ENCODE results near the gene MAPK7.

MAPK7 gene

DNA sequence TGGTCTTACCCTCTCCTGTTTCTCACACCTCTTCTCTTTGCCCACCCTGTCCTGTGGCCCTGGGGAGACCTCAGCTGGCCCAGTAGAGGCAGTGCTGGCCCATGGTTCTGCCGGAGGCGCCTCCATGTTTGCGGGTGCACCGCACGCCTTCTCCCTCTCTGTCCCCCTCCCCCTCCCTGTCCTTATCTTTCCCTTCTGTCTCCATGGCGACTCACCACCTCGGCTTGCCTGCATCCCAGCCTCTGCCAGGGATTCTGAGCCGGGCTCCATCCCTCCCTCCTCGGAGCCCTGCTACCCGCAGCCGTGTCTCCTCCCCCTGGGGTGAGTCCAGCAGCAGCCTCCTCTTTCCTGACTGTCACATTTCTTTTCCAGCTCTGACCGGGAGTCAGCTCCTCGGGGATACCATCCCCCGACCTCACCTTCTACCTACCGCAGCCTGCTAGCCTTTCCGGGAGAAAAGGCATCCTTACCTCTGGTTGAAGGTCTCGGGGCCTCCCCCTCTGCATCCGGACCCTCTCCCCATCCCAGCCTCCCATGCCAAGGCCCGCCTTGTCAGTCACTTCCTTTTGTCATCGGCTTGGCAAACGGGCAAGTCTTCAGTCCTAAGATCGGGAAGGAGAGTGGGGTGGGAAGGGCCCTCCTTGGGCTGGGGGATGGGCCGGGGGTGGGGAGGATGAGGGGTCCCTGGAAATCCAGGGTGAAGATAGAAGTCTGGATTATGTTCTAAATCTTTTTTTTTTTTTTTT is 32.8 kb downstream of the MAPK7 start, which contains the start of gene RNF112:
TSS of gene RNF112 (plus strand) at position 358 of the 746 bp plus-strand sequence. CDS start at position 535, 177 bp downstream.
- Histone ChIP-seq H3K4me3 (ENCODE audit: low read depth, low read length) (peak within 1 kb of the TSS; percentile 30), H3K9ac (ENCODE audit: low read depth, low read length) (no peak within 1 kb of the TSS), H3K27me3 (ENCODE audit: control insufficient read depth, insufficient read depth, low read length) (no peaks in the 10 kb centered on the region)

DNA sequence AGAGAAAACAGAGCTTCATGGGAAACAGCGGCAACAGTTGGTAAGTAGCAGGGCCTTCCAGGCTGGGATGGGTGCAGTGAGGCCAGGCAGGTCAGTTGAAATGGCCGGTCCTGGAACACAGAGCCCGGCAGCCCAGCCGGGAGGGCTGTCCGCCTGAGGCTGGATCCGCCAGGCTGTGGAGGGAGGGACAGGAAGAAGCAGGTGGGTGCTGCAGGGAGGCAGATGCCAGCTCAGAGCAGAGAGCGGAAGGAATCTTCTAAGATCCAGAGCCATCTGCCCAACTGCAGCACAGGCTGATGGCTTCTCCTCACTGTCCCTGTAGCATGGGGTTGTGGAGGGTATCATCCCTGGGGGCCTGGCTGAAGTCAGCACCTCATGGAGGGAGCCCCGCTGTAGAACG is 33.3 kb downstream of the MAPK7 start:
- no peaks in the 10 kb centered on the region for H3K4me1 ChIP-seq (ENCODE audit: control insufficient read depth, insufficient read depth, low read length)

More for the DNA sequence above, 32.8 kb downstream of the MAPK7 start, which contains the start of gene RNF112:
- Histone ChIP-seq H3K36me3 (ENCODE audit: control insufficient read depth, insufficient read depth, low read length) (no peaks in the 10 kb centered on the region), H3K4me1 (ENCODE audit: control insufficient read depth, insufficient read depth, low read length) (no peaks in the 10 kb centered on the region), H3K9me3 (ENCODE audit: control insufficient read depth, insufficient read depth, low read length) (no peaks in the 10 kb centered on the region)

GRCh38 chr17:19412510-19412909 is 34.2 kb downstream of the MAPK7 start:
- H3K9ac ChIP-seq (ENCODE audit: low read depth, low read length) = no peak overlapping the region
- H3K27me3 ChIP-seq (ENCODE audit: control insufficient read depth, insufficient read depth, low read length) = no peaks in the 10 kb centered on the region
- H3K9me3 ChIP-seq (ENCODE audit: control insufficient read depth, insufficient read depth, low read length) = no peaks in the 10 kb centered on the region

More for the DNA sequence above, 33.3 kb downstream of the MAPK7 start:
- Histone ChIP-seq H3K27me3 (ENCODE audit: control insufficient read depth, insufficient read depth, low read length) (no peaks in the 10 kb centered on the region), H3K9me3 (ENCODE audit: control insufficient read depth, insufficient read depth, low read length) (no peaks in the 10 kb centered on the region), H3K36me3 (ENCODE audit: control insufficient read depth, insufficient read depth, low read length) (no peaks in the 10 kb centered on the region), H3K9ac (ENCODE audit: low read depth, low read length) (no peak overlapping the region), H3K4me3 (ENCODE audit: low read depth, low read length) (no peak overlapping the region)

DNA sequence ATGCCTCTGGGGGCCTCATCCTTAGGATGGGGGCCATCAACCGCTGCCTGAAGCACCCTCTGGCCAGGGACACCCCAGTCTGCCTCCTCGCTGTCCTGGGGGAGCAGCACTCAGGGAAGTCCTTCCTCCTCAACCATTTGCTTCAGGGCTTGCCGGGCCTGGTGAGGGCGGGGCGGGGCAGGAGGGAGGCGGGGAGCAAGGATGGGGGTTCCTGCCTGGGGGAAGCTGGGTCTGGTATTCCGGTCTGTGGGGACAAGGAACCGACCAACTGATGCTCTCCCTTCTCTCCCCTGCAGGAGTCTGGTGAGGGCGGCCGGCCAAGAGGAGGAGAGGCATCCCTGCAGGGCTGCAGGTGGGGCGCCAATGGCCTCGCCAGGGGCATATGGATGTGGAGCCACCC is 34.7 kb downstream of the MAPK7 start:
- Histone ChIP-seq H3K27me3 (ENCODE audit: control insufficient read depth, insufficient read depth, low read length) (no peaks in the 10 kb centered on the region), H3K4me1 (ENCODE audit: control insufficient read depth, insufficient read depth, low read length) (no peaks in the 10 kb centered on the region), H3K36me3 (ENCODE audit: control insufficient read depth, insufficient read depth, low read length) (no peaks in the 10 kb centered on the region), H3K9ac (ENCODE audit: low read depth, low read length) (no peak overlapping the region), H3K9me3 (ENCODE audit: control insufficient read depth, insufficient read depth, low read length) (no peaks in the 10 kb centered on the region), H3K4me3 (ENCODE audit: low read depth, low read length) (no peak overlapping the region)

More at GRCh38 chr17:19412510-19412909, 34.2 kb downstream of the MAPK7 start:
- Histone ChIP-seq H3K36me3 (ENCODE audit: control insufficient read depth, insufficient read depth, low read length) (no peaks in the 10 kb centered on the region), H3K4me1 (ENCODE audit: control insufficient read depth, insufficient read depth, low read length) (no peaks in the 10 kb centered on the region), H3K4me3 (ENCODE audit: low read depth, low read length) (no peak overlapping the region)

GRCh38 chr17:19413761-19414160 is 35.5 kb downstream of the MAPK7 start:
- no peak overlapping the region for H3K9ac ChIP-seq (ENCODE audit: low read depth, low read length)
- no peaks in the 10 kb centered on the region for H3K4me1 ChIP-seq (ENCODE audit: control insufficient read depth, insufficient read depth, low read length)
- no peaks in the 10 kb centered on the region for H3K36me3 ChIP-seq (ENCODE audit: control insufficient read depth, insufficient read depth, low read length)
- no peaks in the 10 kb centered on the region for H3K27me3 ChIP-seq (ENCODE audit: control insufficient read depth, insufficient read depth, low read length)
- no peak overlapping the region for H3K4me3 ChIP-seq (ENCODE audit: low read depth, low read length)
- no peaks in the 10 kb centered on the region for H3K9me3 ChIP-seq (ENCODE audit: control insufficient read depth, insufficient read depth, low read length)

- no peaks in the 10 kb centered on the region for H3K27me3 ChIP-seq (ENCODE audit: control insufficient read depth, insufficient read depth, low read length)
- H3K4me3 ChIP-seq (ENCODE audit: low read depth, low read length) = no peak overlapping the region
- no peaks in the 10 kb centered on the region for H3K4me1 ChIP-seq (ENCODE audit: control insufficient read depth, insufficient read depth, low read length)
- H3K9me3 ChIP-seq (ENCODE audit: control insufficient read depth, insufficient read depth, low read length) = no peaks in the 10 kb centered on the region
- H3K36me3 ChIP-seq (ENCODE audit: control insufficient read depth, insufficient read depth, low read length) = no peaks in the 10 kb centered on the region
- H3K9ac ChIP-seq (ENCODE audit: low read depth, low read length) = peak overlapping the region; percentile 24
Measured at GRCh38 chr17:19414396-19415280, 36.3 kb downstream of the MAPK7 start.

GRCh38 chr17:19415311-19415710 is 37.0 kb downstream of the MAPK7 start:
- no peaks in the 10 kb centered on the region for H3K27me3 ChIP-seq (ENCODE audit: control insufficient read depth, insufficient read depth, low read length)
- H3K9me3 ChIP-seq (ENCODE audit: control insufficient read depth, insufficient read depth, low read length) = no peaks in the 10 kb centered on the region
- H3K9ac ChIP-seq (ENCODE audit: low read depth, low read length) = no peak overlapping the region
- H3K36me3 ChIP-seq (ENCODE audit: control insufficient read depth, insufficient read depth, low read length) = no peaks in the 10 kb centered on the region
- no peaks in the 10 kb centered on the region for H3K4me1 ChIP-seq (ENCODE audit: control insufficient read depth, insufficient read depth, low read length)
- no peak overlapping the region for H3K4me3 ChIP-seq (ENCODE audit: low read depth, low read length)

GRCh38 chr17:19415806-19416775 is 37.8 kb downstream of the MAPK7 start:
- Histone ChIP-seq H3K4me3 (ENCODE audit: low read depth, low read length) (no peak overlapping the region), H3K36me3 (ENCODE audit: control insufficient read depth, insufficient read depth, low read length) (no peaks in the 10 kb centered on the region), H3K9ac (ENCODE audit: low read depth, low read length) (no peak overlapping the region), H3K4me1 (ENCODE audit: control insufficient read depth, insufficient read depth, low read length) (no peaks in the 10 kb centered on the region), H3K27me3 (ENCODE audit: control insufficient read depth, insufficient read depth, low read length) (no peaks in the 10 kb centered on the region), H3K9me3 (ENCODE audit: control insufficient read depth, insufficient read depth, low read length) (no peaks in the 10 kb centered on the region)

DNA sequence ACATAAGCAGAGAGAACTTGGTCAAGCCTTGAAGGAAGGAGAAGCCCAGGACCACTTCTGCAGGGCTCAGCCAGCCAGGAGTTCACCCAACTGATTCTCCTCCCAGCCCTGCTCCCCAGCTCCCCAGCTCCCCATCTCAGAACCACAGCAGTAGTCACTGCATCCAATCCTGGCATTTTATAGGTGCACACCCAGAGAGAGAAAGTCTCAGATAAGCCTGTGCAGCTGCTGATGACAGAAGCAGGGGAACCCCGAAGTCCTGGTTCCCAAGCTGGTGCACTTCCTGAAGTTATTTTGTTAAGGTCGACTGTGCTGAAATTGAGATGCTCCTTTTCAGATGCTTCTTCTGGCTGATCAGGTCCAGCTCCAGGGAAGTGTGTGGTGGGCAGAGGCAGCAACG is 39.3 kb downstream of the MAPK7 start:
- no peak overlapping the region for H3K4me3 ChIP-seq (ENCODE audit: low read depth, low read length)
- H3K27me3 ChIP-seq (ENCODE audit: control insufficient read depth, insufficient read depth, low read length) = no peaks in the 10 kb centered on the region
- no peaks in the 10 kb centered on the region for H3K36me3 ChIP-seq (ENCODE audit: control insufficient read depth, insufficient read depth, low read length)
- no peaks in the 10 kb centered on the region for H3K9me3 ChIP-seq (ENCODE audit: control insufficient read depth, insufficient read depth, low read length)
- no peaks in the 10 kb centered on the region for H3K4me1 ChIP-seq (ENCODE audit: control insufficient read depth, insufficient read depth, low read length)
- H3K9ac ChIP-seq (ENCODE audit: low read depth, low read length) = no peak overlapping the region

DNA sequence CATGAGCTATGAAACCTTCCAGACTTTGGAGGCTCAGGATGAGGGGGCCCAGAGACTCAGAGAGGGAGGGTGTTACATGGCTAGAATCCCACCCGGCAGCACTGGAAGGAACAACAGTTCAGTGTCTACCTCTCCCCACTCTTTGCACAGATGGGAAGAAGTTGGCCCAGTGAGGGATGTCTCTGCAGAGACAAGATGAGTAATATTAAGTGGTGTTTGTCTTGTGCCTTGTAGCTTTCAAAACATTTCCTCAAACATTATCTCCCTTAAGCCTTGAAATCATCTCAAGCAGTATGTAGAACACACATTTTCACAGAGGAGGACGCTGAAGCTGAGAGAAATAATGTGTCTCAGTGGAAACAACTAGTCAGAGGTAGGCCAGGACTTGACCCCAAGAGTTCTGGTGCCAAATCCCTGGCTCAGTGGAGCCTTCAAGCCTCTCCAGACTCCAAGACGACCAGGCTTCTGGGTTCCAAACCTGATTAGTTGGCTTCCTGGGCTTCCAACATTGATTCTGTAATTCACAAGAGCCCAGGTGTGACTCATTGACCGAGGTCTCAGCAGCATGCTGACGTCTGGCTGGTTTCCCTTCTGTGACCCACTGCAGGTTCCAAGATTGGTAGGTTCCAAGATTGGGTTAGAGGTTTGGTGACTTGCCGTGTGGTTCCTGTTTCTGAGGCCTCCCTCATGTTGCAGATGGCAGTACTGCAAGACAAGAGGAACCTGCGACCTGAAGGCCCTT is 40.1 kb downstream of the MAPK7 start:
- Histone ChIP-seq H3K9me3 (ENCODE audit: control insufficient read depth, insufficient read depth, low read length) (no peaks in the 10 kb centered on the region), H3K4me1 (ENCODE audit: control insufficient read depth, insufficient read depth, low read length) (no peaks in the 10 kb centered on the region), H3K36me3 (ENCODE audit: control insufficient read depth, insufficient read depth, low read length) (no peaks in the 10 kb centered on the region), H3K27me3 (ENCODE audit: control insufficient read depth, insufficient read depth, low read length) (no peaks in the 10 kb centered on the region), H3K4me3 (ENCODE audit: low read depth, low read length) (no peak overlapping the region), H3K9ac (ENCODE audit: low read depth, low read length) (no peak overlapping the region)

Data from iPS-15b (cell line).